Neuronal stem cell (in vitro differentiated cells): ENCODE data around the gene JUND.

ENCODE experiments used
- DNase-seq: peaks from one replicate; pipeline ENCODE4 v3.0.0-alpha.2; 2013; ENCODE audit warnings: low spot score
- H2AFZ ChIP-seq: one replicate; pipeline ENCODE4 v1.6.1; 2013; ENCODE audit warnings: mild to moderate bottlenecking, low read length, inconsistent platforms
- H2AK5ac ChIP-seq: 2 replicates; pipeline ENCODE4 v1.6.1; 2013; ENCODE audit warnings: low read depth, mild to moderate bottlenecking, inconsistent platforms, low read length, moderate library complexity, mixed read lengths
- H2BK120ac ChIP-seq: 2 replicates; pipeline ENCODE4 v1.6.1; 2013; ENCODE audit warnings: low read depth, mild to moderate bottlenecking, inconsistent platforms, low read length, moderate library complexity, mixed read lengths
- H2BK12ac ChIP-seq: one replicate; pipeline ENCODE4 v1.6.1; 2013; ENCODE audit warnings: low read length, inconsistent platforms
- H2BK15ac ChIP-seq: 2 replicates; pipeline ENCODE4 v1.6.1; 2013; ENCODE audit warnings: mild to moderate bottlenecking, low read length, inconsistent platforms, mixed read lengths
- H2BK5ac ChIP-seq: one replicate; pipeline ENCODE4 v1.6.1; 2013; ENCODE audit warnings: inconsistent platforms, mild to moderate bottlenecking, low read length, moderate library complexity
- H3K14ac ChIP-seq: one replicate; pipeline ENCODE4 v1.6.1; 2013; ENCODE audit warnings: low read length, inconsistent platforms
- H3K18ac ChIP-seq: 2 replicates; pipeline ENCODE4 v1.6.1; 2013; ENCODE audit warnings: low read length, inconsistent platforms
- H3K23ac ChIP-seq: 2 replicates; pipeline ENCODE4 v1.6.1; 2013; ENCODE audit warnings: low read depth, mild to moderate bottlenecking, mixed read lengths, low read length, inconsistent platforms; ENCODE audit not compliant: poor library complexity
- H3K27ac ChIP-seq: replicated peaks from 3 replicates; pipeline ENCODE4 v1.5.1; 2013; ENCODE audit warnings: low read length, inconsistent platforms
- H3K27me3 ChIP-seq, 3 experiments: 2 replicates each; pipeline ENCODE4 v1.6.1; 2013; ENCODE audit warnings: low read length in 3 of 3, mild to moderate bottlenecking in 2 of 3, inconsistent platforms in 1 of 3, low read depth in 1 of 3, mixed read lengths in 1 of 3, moderate library complexity in 1 of 3; ENCODE audit not compliant: control insufficient read depth in 3 of 3, insufficient read depth in 3 of 3
- H3K36me3 ChIP-seq, 2 donors: replicated peaks in 1 of 2; 2 replicates each; pipeline ENCODE4 v1.6.1; 2013; ENCODE audit warnings: low read length in 2 of 2; ENCODE audit not compliant: control insufficient read depth in 2 of 2, insufficient read depth in 2 of 2
- H3K4ac ChIP-seq: 2 replicates; pipeline ENCODE4 v1.6.1; 2013; ENCODE audit warnings: inconsistent platforms, mild to moderate bottlenecking, low read length, moderate library complexity
- H3K4me1 ChIP-seq, 2 donors: 1 replicate in 1 of 2; 2 replicates in 1 of 2; pipeline ENCODE4 v1.6.1; 2013; ENCODE audit warnings: low read length in 2 of 2, low read depth in 1 of 2; ENCODE audit not compliant: control insufficient read depth in 2 of 2, insufficient read depth in 1 of 2
- H3K4me2 ChIP-seq: one replicate; pipeline ENCODE4 v1.6.1; 2013; ENCODE audit warnings: mild to moderate bottlenecking, low read length, inconsistent platforms; ENCODE audit not compliant: insufficient read depth, poor library complexity, severe bottlenecking
- H3K4me3 ChIP-seq, 2 donors: 2 replicates each; pipeline ENCODE4 v1.5.1; 2013; ENCODE audit warnings: low read length in 2 of 2, mild to moderate bottlenecking in 2 of 2, inconsistent platforms in 1 of 2, moderate library complexity in 1 of 2
- H3K79me1 ChIP-seq: one replicate; pipeline ENCODE4 v1.6.1; 2013; ENCODE audit warnings: low read depth, mild to moderate bottlenecking, inconsistent platforms, low read length, moderate library complexity
- H3K9ac ChIP-seq: one replicate; pipeline ENCODE4 v1.6.1; 2013; ENCODE audit warnings: mild to moderate bottlenecking, low read depth, low read length, inconsistent platforms; ENCODE audit not compliant: poor library complexity
- H3K9me3 ChIP-seq, 2 donors: replicated peaks in 1 of 2; 2 replicates each; pipeline versions ENCODE3 to v1.6.1; 2013; ENCODE audit warnings: low read length in 2 of 2, mild to moderate bottlenecking in 2 of 2, inconsistent platforms in 1 of 2, low read depth in 1 of 2, mixed read lengths in 1 of 2, moderate library complexity in 1 of 2; ENCODE audit not compliant: control insufficient read depth in 2 of 2, insufficient read depth in 1 of 2
- H4K8ac ChIP-seq: one replicate; pipeline ENCODE4 v1.6.1; 2013; ENCODE audit warnings: low read depth, mild to moderate bottlenecking, inconsistent platforms, low read length, moderate library complexity
- H4K91ac ChIP-seq: one replicate; pipeline ENCODE4 v1.6.1; 2013; ENCODE audit warnings: low read length, low read depth, mild to moderate bottlenecking, inconsistent platforms; ENCODE audit not compliant: poor library complexity
- WGBS, 2 donors: extraction: QIAGEN DNeasy Blood & Tissue Kit; methylation state at CpG; one replicate each; pipeline ENCODE4 v1.1.7; 2013; ENCODE audit warnings: missing lambda C conversion rate in 2 of 2, mixed read lengths in 1 of 2; ENCODE audit not compliant: insufficient read length in 2 of 2, insufficient replicate concordance in 1 of 2; ENCODE audit errors: extremely low coverage in 2 of 2; 5-methylcytosine and 5-hydroxymethylcytosine counted together

JUND gene

DNA sequence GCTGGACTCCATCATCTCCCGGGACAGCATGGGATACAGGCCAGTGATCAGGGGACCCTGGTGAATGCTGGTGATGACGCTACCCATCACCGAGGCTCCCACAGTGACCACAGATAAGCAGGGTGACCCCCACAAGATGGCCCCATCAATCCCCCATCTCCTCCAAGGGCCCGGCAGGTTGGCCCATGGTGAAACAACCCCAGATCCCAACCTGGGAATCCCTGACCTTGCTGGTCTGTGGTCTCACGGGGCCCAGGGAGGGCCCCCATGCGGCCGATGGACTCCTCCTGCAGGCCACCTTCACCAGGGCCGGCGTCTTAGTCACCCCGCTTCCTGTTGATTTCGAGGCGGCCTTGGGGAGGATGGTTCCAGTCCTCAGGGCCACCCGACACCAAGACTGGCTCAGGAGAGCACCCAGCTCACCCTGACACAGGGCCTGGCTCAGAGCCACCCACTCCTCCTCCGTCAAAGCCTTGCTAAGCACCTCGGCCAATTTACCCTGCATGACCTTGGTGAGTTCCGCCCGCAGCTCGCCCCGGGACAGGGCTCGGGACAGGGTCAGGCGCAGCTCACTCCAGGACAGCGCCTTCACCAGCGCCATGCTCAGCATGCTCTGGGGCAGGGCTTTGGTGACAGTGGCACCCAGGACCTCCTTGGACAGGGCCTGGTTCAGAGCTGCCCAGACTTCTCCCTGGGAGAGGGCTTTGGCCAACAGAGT is 17.1 kb downstream of the JUND start:
- H3K36me3 ChIP-seq, result peaks cover 20 to 37% of the 10 kb centered on the region in 2 donors
- H2AFZ ChIP-seq, result no peak overlapping the region
- H3K4ac ChIP-seq, result no peak overlapping the region
- no peak overlapping the region for H4K91ac ChIP-seq
- peak overlapping the region; percentile 65 for H3K23ac ChIP-seq
- no peak overlapping the region for H3K18ac ChIP-seq
- no CpG with 5 or more reads among the region's 23 CpGs for WGBS, 2 donors
- H3K27me3 ChIP-seq, result peaks cover 0 to 3% (median 0%) of the 10 kb centered on the region in 3 experiments
- peak overlapping the region; percentile 87 for H3K14ac ChIP-seq
- peak overlapping the region; percentile 75 for H2BK5ac ChIP-seq
- DNase-seq, result no peak
- no peak overlapping the region for H2BK12ac ChIP-seq
- H3K79me1 ChIP-seq, result peaks cover 4% of the 10 kb centered on the region
- no peak overlapping the region for H4K8ac ChIP-seq
- H3K4me3 ChIP-seq, result peak overlapping the region in 1 of 2 donors; percentile 49
- H2AK5ac ChIP-seq, result no peak overlapping the region
- H2BK15ac ChIP-seq, result no peak overlapping the region
- H3K4me1 ChIP-seq, result peaks cover 0 to 3% of the 10 kb centered on the region in 2 donors
- no peak overlapping the region for H3K9ac ChIP-seq
- H3K27ac ChIP-seq, result no peak overlapping the region
- no peak overlapping the region for H3K4me2 ChIP-seq
- peaks cover 0 to 2% of the 10 kb centered on the region in 2 donors for H3K9me3 ChIP-seq
- no peak overlapping the region for H2BK120ac ChIP-seq

DNA sequence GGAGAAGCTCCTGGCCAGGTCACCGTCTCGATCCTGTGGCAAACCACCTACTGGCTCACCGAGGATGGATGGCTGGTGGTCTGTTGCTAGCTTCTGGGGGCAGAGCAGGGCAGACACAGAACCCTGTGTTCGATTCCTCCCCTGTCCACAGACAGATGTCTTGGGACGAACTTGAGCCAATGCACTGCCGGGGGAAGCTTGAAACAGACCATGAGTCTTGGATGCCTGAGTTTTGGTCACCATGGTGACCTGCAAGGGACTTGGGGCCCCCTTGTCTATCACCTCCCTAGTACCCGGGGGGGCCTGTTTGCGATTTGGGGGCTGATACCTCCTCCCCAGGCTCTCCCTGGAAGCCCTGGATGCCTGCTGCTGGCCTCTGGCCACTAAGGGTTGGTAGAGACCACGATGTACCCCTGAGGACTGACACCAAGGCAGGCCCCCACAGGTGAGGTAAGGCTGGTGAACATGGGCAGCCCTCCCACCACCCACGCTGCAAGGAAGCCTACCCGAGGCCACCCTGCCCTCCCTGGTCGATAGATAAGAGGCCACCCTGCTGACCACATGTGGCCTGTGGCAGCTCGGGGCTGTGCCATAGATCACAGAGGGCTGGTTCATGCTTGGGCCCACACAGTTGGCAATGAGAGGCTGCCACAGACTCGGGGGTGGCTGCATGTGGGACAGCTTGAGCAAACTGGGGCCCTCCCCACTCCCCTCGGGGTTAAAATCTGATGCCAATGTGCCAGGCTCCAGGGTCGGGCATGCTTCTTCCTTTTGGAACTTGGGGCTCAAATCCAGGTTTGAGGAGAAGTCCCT is 17.9 kb downstream of the JUND start:
- Histone ChIP-seq H3K9me3 (peaks cover 0 to 2% of the 10 kb centered on the region in 2 donors), H3K79me1 (peaks cover 4% of the 10 kb centered on the region), H3K27ac (no peak overlapping the region), H3K4me2 (no peak overlapping the region), H3K23ac (no peak overlapping the region), H4K8ac (no peak overlapping the region), H3K27me3 (peaks cover 0 to 3% (median 0%) of the 10 kb centered on the region in 3 experiments), H3K4me3 (no peak overlapping the region), H3K9ac (no peak overlapping the region), H3K4ac (no peak overlapping the region), H3K18ac (no peak overlapping the region), H2BK5ac (no peak overlapping the region), H3K36me3 (peaks cover 20 to 34% of the 10 kb centered on the region in 2 donors), H2BK120ac (no peak overlapping the region), H2BK12ac (peak overlapping the region; percentile 33), H2BK15ac (no peak overlapping the region), H4K91ac (no peak overlapping the region), H2AFZ (no peak overlapping the region), H2AK5ac (no peak overlapping the region), H3K14ac (no peak overlapping the region), H3K4me1 (peaks cover 0 to 3% of the 10 kb centered on the region in 2 donors)
- no CpG with 5 or more reads among the region's 16 CpGs for WGBS, 2 donors
- no peak for DNase-seq

DNA sequence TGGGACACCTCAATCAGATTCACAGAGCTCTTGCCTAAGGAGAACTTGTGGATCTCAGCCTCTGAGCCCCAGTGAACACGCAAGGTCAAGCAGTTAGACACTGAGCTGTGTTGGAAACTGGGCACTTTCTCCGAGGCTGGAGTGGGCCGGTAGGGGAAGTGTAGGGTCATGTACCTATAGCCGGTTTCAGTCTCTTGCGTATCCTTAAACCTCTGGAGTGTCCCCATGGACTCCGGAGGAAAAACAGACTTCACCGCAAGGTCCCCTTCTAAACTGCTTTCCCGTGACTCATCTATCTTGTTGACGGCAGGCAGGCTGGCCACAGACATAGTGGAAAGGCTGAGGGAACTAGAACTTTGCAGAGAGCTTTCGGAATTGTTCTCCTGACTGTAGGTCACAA is 18.5 kb downstream of the JUND start:
- no peak overlapping the region for H2BK120ac ChIP-seq
- H3K9me3 ChIP-seq, result peaks cover 0 to 2% of the 10 kb centered on the region in 2 donors
- H4K91ac ChIP-seq, result no peak overlapping the region
- peaks cover 0 to 3% (median 0%) of the 10 kb centered on the region in 3 experiments for H3K27me3 ChIP-seq
- H2BK5ac ChIP-seq, result no peak overlapping the region
- H3K27ac ChIP-seq, result no peak overlapping the region
- no peak overlapping the region for H3K14ac ChIP-seq
- no peak for DNase-seq
- no CpG with 5 or more reads among the region's 10 CpGs for WGBS, 2 donors
- no peak overlapping the region for H2AFZ ChIP-seq
- no peak overlapping the region for H3K23ac ChIP-seq
- peaks cover 20 to 34% of the 10 kb centered on the region in 2 donors for H3K36me3 ChIP-seq
- H3K4me2 ChIP-seq, result no peak overlapping the region
- no peak overlapping the region for H2BK15ac ChIP-seq
- peaks cover 0 to 3% of the 10 kb centered on the region in 2 donors for H3K4me1 ChIP-seq
- no peak overlapping the region for H3K4ac ChIP-seq
- H4K8ac ChIP-seq, result no peak overlapping the region
- no peak overlapping the region for H3K18ac ChIP-seq
- H2AK5ac ChIP-seq, result no peak overlapping the region
- H3K79me1 ChIP-seq, result peaks cover 4% of the 10 kb centered on the region
- H3K4me3 ChIP-seq, result no peak overlapping the region
- no peak overlapping the region for H2BK12ac ChIP-seq
- H3K9ac ChIP-seq, result no peak overlapping the region

GRCh38 chr19:18262144-18262543 is 19.3 kb downstream of the JUND start:
- Histone ChIP-seq H4K8ac (no peak overlapping the region), H3K4me1 (peaks cover 0 to 3% of the 10 kb centered on the region in 2 donors), H2BK120ac (no peak overlapping the region), H2AFZ (no peak overlapping the region), H3K9me3 (peaks cover 0 to 2% of the 10 kb centered on the region in 2 donors), H2BK12ac (no peak overlapping the region), H3K27me3 (peaks cover 0 to 3% (median 0%) of the 10 kb centered on the region in 3 experiments), H3K4me3 (no peak overlapping the region), H2BK15ac (no peak overlapping the region), H3K4me2 (no peak overlapping the region), H3K36me3 (peaks cover 17 to 30% of the 10 kb centered on the region in 2 donors), H3K4ac (no peak overlapping the region), H3K14ac (no peak overlapping the region), H2AK5ac (no peak overlapping the region), H3K27ac (no peak overlapping the region), H3K23ac (no peak overlapping the region), H2BK5ac (peak overlapping the region; percentile 3), H3K79me1 (peaks cover 4% of the 10 kb centered on the region), H3K18ac (no peak overlapping the region), H3K9ac (no peak overlapping the region), H4K91ac (no peak overlapping the region)
- DNase-seq, result no peak
